IMR-90 (cell line): ENCODE results near the gene TBC1D22A. TPM values are rescaled to one million over a fixed set of nuclear protein-coding genes. Genes with fewer than 3 reads are reported as not detected.

ENCODE experiments used
- ATAC-seq: fragments of 200-7000 bp; cut with Tn5 transposase; 2 replicates; pipeline ENCODE4 v1.9.1; 2020; ENCODE audit warnings: low read depth, mild to moderate bottlenecking, moderate library complexity
- BruUV-seq: library from RNA; stranded (reverse); fragments of 400-500 nt; replicated peaks from 2 replicates; lab custom pipeline; 2021; lab: Mats Ljungman, UMichigan
- CTCF ChIA-PET: fragments of 300-600 bp; formaldehyde crosslinking; extraction: SDS; loops from one replicate; lab custom pipeline; 2021; ENCODE audit warnings: antibody characterized with exemption; lab: Yijun Ruan, JAX
- POLR2A ChIA-PET: fragments of 300-600 bp; sonication (Branson Sonifier 250); formaldehyde crosslinking; loops from one replicate; lab custom pipeline; 2022; ENCODE audit warnings: antibody characterized with exemption; ENCODE audit not compliant: unreplicated experiment; lab: Charles Lee
- DNase-seq: peaks from one replicate; pipeline ENCODE4 v3.0.0; 2013
- H2AFZ ChIP-seq: replicated peaks from 2 replicates; pipeline ENCODE3; 2013; ENCODE audit warnings: low read length, mild to moderate bottlenecking; ENCODE audit not compliant: poor library complexity
- H2AK5ac ChIP-seq: 2 replicates; pipeline ENCODE4 v1.6.1; 2013; ENCODE audit warnings: low read depth, low read length, inconsistent platforms
- H2AK9ac ChIP-seq: replicated peaks from 2 replicates; pipeline ENCODE3; 2013; ENCODE audit warnings: mild to moderate bottlenecking, low read depth, low read length, moderate library complexity; ENCODE audit not compliant: poor library complexity
- H2BK120ac ChIP-seq: 2 replicates; pipeline ENCODE4 v1.6.1; 2013; ENCODE audit warnings: low read depth, low read length, inconsistent platforms
- H2BK15ac ChIP-seq: 3 replicates; pipeline ENCODE4 v1.6.1; 2013; ENCODE audit warnings: low read depth, low read length, inconsistent platforms
- H2BK20ac ChIP-seq: 2 replicates; pipeline ENCODE4 v1.6.1; 2013; ENCODE audit warnings: low read depth, mild to moderate bottlenecking, inconsistent platforms, low read length, moderate library complexity
- H2BK5ac ChIP-seq: 2 replicates; pipeline ENCODE4 v1.6.1; 2013; ENCODE audit warnings: mild to moderate bottlenecking, low read depth, low read length, inconsistent platforms; ENCODE audit not compliant: poor library complexity, severe bottlenecking
- H3K14ac ChIP-seq: replicated peaks from 2 replicates; pipeline ENCODE4 v1.6.1; 2013; ENCODE audit warnings: low read depth, low read length, inconsistent platforms
- H3K18ac ChIP-seq: 2 replicates; pipeline ENCODE4 v1.6.1; 2013; ENCODE audit warnings: low read depth, low read length, control low read depth
- H3K23ac ChIP-seq: 2 replicates; pipeline ENCODE4 v1.6.1; 2013; ENCODE audit warnings: low read depth, low read length, inconsistent platforms
- H3K27ac ChIP-seq: 2 replicates; pipeline ENCODE4 v1.5.1; 2013; ENCODE audit warnings: mild to moderate bottlenecking, control low read depth, low read length; ENCODE audit not compliant: insufficient read depth
- H3K27me3 ChIP-seq: 2 replicates; pipeline ENCODE4 v1.6.1; 2013; ENCODE audit warnings: low read length; ENCODE audit not compliant: control insufficient read depth, insufficient read depth
- H3K36me3 ChIP-seq: 2 replicates; pipeline ENCODE4 v1.6.1; 2013; ENCODE audit warnings: low read length, mixed read lengths; ENCODE audit not compliant: control insufficient read depth, insufficient read depth
- H3K4ac ChIP-seq: 2 replicates; pipeline ENCODE4 v1.6.1; 2013; ENCODE audit warnings: low read depth, low read length, inconsistent platforms
- H3K4me1 ChIP-seq: 2 replicates; pipeline ENCODE4 v1.6.1; 2013; ENCODE audit warnings: low read length, mixed read lengths; ENCODE audit not compliant: control insufficient read depth, insufficient read depth
- H3K4me2 ChIP-seq: 2 replicates; pipeline ENCODE4 v1.6.1; 2013; ENCODE audit warnings: low read depth, mild to moderate bottlenecking, control low read depth, low read length, moderate library complexity
- H3K4me3 ChIP-seq: 2 replicates; pipeline ENCODE4 v1.5.1; 2013; ENCODE audit warnings: low read depth, mild to moderate bottlenecking, control low read depth, low read length, moderate library complexity; ENCODE audit not compliant: insufficient read depth
- H3K56ac ChIP-seq: 2 replicates; pipeline ENCODE4 v1.6.1; 2013; ENCODE audit warnings: low read length, inconsistent platforms; ENCODE audit not compliant: insufficient read depth; ENCODE audit errors: extremely low read depth
- H3K79me1 ChIP-seq, 2 experiments: 2 replicates each; pipeline ENCODE4 v1.6.1; 2013; ENCODE audit warnings: low read length in 2 of 2, inconsistent platforms in 1 of 2, low read depth in 1 of 2
- H3K9ac ChIP-seq: 2 replicates; pipeline ENCODE4 v1.6.1; 2013; ENCODE audit warnings: low read depth, low read length, control low read depth
- H3K9me1 ChIP-seq: 2 replicates; pipeline ENCODE4 v1.6.1; 2013; ENCODE audit warnings: low read length, inconsistent platforms; ENCODE audit not compliant: insufficient read depth
- H3K9me3 ChIP-seq: 2 replicates; pipeline ENCODE4 v1.6.1; 2013; ENCODE audit warnings: low read length; ENCODE audit not compliant: control insufficient read depth, insufficient read depth
- H4K20me1 ChIP-seq: 2 replicates; pipeline ENCODE4 v1.6.1; 2013; ENCODE audit warnings: low read length, inconsistent platforms; ENCODE audit not compliant: insufficient read depth
- H4K5ac ChIP-seq: 2 replicates; pipeline ENCODE4 v1.6.1; 2013; ENCODE audit warnings: mild to moderate bottlenecking, low read depth, low read length, control low read depth
- H4K8ac ChIP-seq, 2 experiments: 2 replicates each; pipeline ENCODE4 v1.6.1; 2013; ENCODE audit warnings: low read depth in 2 of 2, low read length in 2 of 2, control low read depth in 1 of 2, inconsistent platforms in 1 of 2
- H4K91ac ChIP-seq: 2 replicates; pipeline ENCODE4 v1.6.1; 2013; ENCODE audit warnings: low read depth, low read length, inconsistent platforms; ENCODE audit not compliant: insufficient read depth
- BHLHE40 ChIP-seq: fragments of 150-350 bp; IDR thresholded peaks from 2 replicates; pipeline ENCODE4 v1.6.1; 2016; ENCODE audit warnings: mild to moderate bottlenecking, low read depth, low read length
- CEBPB ChIP-seq: IDR thresholded peaks from 2 replicates; pipeline ENCODE4 v1.6.1; 2012; ENCODE audit warnings: low read depth, low read length, improper control_type of control experiment
- FOS ChIP-seq: fragments of 150-350 bp; IDR thresholded peaks from 2 replicates; pipeline ENCODE4 v1.6.1; 2016; ENCODE audit warnings: low read depth, low read length
- NFE2L2 ChIP-seq: fragments of 150-350 bp; IDR thresholded peaks from 2 replicates; pipeline ENCODE4 v1.6.1; 2016; ENCODE audit warnings: low read depth, mild to moderate bottlenecking, low read length
- POLR2A ChIP-seq: IDR thresholded peaks from 2 replicates; pipeline ENCODE4 v1.6.1; 2012; ENCODE audit warnings: mild to moderate bottlenecking, low read depth, low read length
- RAD21 ChIP-seq: IDR thresholded peaks from 2 replicates; pipeline ENCODE4 v1.6.1; 2012; ENCODE audit warnings: low read length, improper control_type of control experiment
- RCOR1 ChIP-seq: IDR thresholded peaks from 2 replicates; pipeline ENCODE4 v1.6.1; 2012; ENCODE audit warnings: mild to moderate bottlenecking, low read length, improper control_type of control experiment; ENCODE audit not compliant: insufficient replicate concordance
- WGBS, 2 experiments: methylation state at CpG; one replicate each; pipeline versions ENCODE4 v1.1.5 to v1.1.7; 2013; ENCODE audit warnings: missing lambda C conversion rate in 2 of 2; ENCODE audit not compliant: insufficient read length in 1 of 2; ENCODE audit errors: extremely low coverage in 2 of 2; 5-methylcytosine and 5-hydroxymethylcytosine counted together
- dilution Hi-C: fragments of 300-500 bp; cut with HindIII; formaldehyde crosslinking; loops from one replicate; pipeline ENCODE4 v1.14.3; 2018; ENCODE audit warnings: low sequenced_read_pairs; ENCODE audit not compliant: unreplicated experiment
- in situ Hi-C: fragments of 300-500 bp; cut with MboI; formaldehyde crosslinking; loops from 3 replicates; pipeline ENCODE4 v1.14.3; 2019; ENCODE audit warnings: low sequenced_read_pairs, inconsistent platforms, mixed read lengths
- intact Hi-C: fragments of 100-400 bp; cut with micrococcal nuclease; formaldehyde crosslinking; loops from 2 replicates; pipeline ENCODE4 v1.10.0; 2022
- polyA plus RNA-seq, 3 experiments: library from polyadenylated mRNA; depleted of rRNA; stranded (reverse); fragments of >200 nt; gene quantifications; 2 replicates each; pipeline ENCODE4 v1.2.3, GENCODE V29; 2012; ENCODE audit warnings: low replicate concordance in 1 of 3
- total RNA-seq: library from RNA; depleted of rRNA; stranded (reverse); fragments of >200 nt; gene quantifications from 2 replicates; pipeline ENCODE4 v1.2.3, GENCODE V29; 2012
- TF ChIP-seq, protein P1 (sequence below): conservative IDR thresholded peaks from 2 replicates; pipeline ENCODE4 v1.5.1; 2012; ENCODE audit warnings: mild to moderate bottlenecking, low read depth, low read length, improper control_type of control experiment
- TF ChIP-seq, protein P2 (sequence below): fragments of 150-350 bp; IDR thresholded peaks from 2 replicates; pipeline ENCODE4 v1.6.1; 2016; ENCODE audit warnings: low read depth, mild to moderate bottlenecking, low read length, moderate library complexity, borderline replicate concordance
- TF ChIP-seq, protein P3 (sequence below): fragments of 150-350 bp; IDR thresholded peaks from 2 replicates; pipeline ENCODE4 v1.6.1; 2017; ENCODE audit warnings: mild to moderate bottlenecking, antibody characterized with exemption, low read length, low read depth

Gene TBC1D22A
- total and polyA plus RNA-seq, 2 of the 4 experiments (the other 2 are of a cell fraction): 9.0 to 16.7 TPM

DNA sequence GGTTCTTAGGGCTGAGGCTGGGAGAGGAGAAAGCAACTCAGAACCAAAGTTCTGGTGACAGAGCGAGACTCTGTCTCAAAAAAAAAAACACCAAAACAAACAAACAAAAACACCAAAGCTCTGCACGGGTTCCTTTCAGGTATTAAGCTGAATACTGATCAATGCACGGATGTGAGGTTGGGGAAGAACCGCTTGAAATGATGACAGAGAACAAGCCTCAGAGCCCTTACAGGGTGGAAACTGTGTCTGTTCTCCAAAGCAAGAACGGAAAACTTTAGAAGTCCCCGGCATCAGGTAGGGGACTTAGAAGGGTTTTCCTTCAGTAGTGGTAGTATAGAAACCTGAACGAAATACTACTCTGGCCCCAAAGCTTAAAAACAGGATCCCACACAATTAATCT is 260.0 kb downstream of the TBC1D22A start:
- DNase-seq (no peak), ATAC-seq (no peak)
- no peak overlapping the region for H4K5ac ChIP-seq
- H2BK15ac ChIP-seq: no peak overlapping the region
- H2BK5ac ChIP-seq: no peak overlapping the region
- intact Hi-C loops (no loop called here), dilution Hi-C loops (no loop called here), in situ Hi-C loops (no loop called here)
- H3K4me2 ChIP-seq: no peak overlapping the region
- no peak overlapping the region for H3K4me3 ChIP-seq
- H2BK120ac ChIP-seq: no peak overlapping the region
- H3K9me3 ChIP-seq: no peaks in the 10 kb centered on the region
- WGBS, 2 experiments: no CpG with 5 or more reads among the region's 7 CpGs
- H3K9me1 ChIP-seq: peaks cover 12% of the 10 kb centered on the region
- no peak overlapping the region for H3K14ac ChIP-seq
- H4K8ac ChIP-seq: no peak overlapping the region
- no peaks in the 10 kb centered on the region; the same call in 1 of the 2 replicates for H3K36me3 ChIP-seq
- H3K27me3 ChIP-seq: no peaks in the 10 kb centered on the region
- peaks cover 6 to 13% of the 10 kb centered on the region in 2 experiments; a peak in 2 of 4 replicates for H3K79me1 ChIP-seq
- BruUV-seq: no TSS peak
- no peak overlapping the region for H4K91ac ChIP-seq
- H3K18ac ChIP-seq: no peak overlapping the region
- ChIA-PET POLR2A (no interaction called here), CTCF (no interaction called here)
- no peak overlapping the region for H3K27ac ChIP-seq
- no peak overlapping the region for H2AFZ ChIP-seq
- H2AK9ac ChIP-seq: no peak overlapping the region
- no peak overlapping the region for H3K4ac ChIP-seq
- no peak overlapping the region for H2AK5ac ChIP-seq
- no peak overlapping the region for H2BK20ac ChIP-seq
- H3K56ac ChIP-seq: no peak overlapping the region
- no peak overlapping the region for H3K9ac ChIP-seq
- peaks cover 5% of the 10 kb centered on the region for H3K4me1 ChIP-seq
- peaks cover 10% of the 10 kb centered on the region for H4K20me1 ChIP-seq
- no peak for TF ChIP-seq NFE2L2
- TF ChIP-seq, protein P1, sequence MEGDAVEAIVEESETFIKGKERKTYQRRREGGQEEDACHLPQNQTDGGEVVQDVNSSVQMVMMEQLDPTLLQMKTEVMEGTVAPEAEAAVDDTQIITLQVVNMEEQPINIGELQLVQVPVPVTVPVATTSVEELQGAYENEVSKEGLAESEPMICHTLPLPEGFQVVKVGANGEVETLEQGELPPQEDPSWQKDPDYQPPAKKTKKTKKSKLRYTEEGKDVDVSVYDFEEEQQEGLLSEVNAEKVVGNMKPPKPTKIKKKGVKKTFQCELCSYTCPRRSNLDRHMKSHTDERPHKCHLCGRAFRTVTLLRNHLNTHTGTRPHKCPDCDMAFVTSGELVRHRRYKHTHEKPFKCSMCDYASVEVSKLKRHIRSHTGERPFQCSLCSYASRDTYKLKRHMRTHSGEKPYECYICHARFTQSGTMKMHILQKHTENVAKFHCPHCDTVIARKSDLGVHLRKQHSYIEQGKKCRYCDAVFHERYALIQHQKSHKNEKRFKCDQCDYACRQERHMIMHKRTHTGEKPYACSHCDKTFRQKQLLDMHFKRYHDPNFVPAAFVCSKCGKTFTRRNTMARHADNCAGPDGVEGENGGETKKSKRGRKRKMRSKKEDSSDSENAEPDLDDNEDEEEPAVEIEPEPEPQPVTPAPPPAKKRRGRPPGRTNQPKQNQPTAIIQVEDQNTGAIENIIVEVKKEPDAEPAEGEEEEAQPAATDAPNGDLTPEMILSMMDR: no peak
- TF ChIP-seq FOS: no peak
- no peak for TF ChIP-seq POLR2A
- no peak for TF ChIP-seq BHLHE40
- TF ChIP-seq, protein P2, sequence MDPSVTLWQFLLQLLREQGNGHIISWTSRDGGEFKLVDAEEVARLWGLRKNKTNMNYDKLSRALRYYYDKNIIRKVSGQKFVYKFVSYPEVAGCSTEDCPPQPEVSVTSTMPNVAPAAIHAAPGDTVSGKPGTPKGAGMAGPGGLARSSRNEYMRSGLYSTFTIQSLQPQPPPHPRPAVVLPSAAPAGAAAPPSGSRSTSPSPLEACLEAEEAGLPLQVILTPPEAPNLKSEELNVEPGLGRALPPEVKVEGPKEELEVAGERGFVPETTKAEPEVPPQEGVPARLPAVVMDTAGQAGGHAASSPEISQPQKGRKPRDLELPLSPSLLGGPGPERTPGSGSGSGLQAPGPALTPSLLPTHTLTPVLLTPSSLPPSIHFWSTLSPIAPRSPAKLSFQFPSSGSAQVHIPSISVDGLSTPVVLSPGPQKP: no peak
- TF ChIP-seq RAD21: no peak
- TF ChIP-seq, protein P3, sequence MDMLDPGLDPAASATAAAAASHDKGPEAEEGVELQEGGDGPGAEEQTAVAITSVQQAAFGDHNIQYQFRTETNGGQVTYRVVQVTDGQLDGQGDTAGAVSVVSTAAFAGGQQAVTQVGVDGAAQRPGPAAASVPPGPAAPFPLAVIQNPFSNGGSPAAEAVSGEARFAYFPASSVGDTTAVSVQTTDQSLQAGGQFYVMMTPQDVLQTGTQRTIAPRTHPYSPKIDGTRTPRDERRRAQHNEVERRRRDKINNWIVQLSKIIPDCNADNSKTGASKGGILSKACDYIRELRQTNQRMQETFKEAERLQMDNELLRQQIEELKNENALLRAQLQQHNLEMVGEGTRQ: no peak
- no peak for TF ChIP-seq CEBPB
- no peak for TF ChIP-seq RCOR1
- H3K23ac ChIP-seq: no peak overlapping the region
